ENCODE measurements around the gene LEF1. TPM values are rescaled to one million over a fixed set of nuclear protein-coding genes. Genes with fewer than 3 reads are reported as not detected.

The LEF1 gene
- total and polyA plus RNA-seq, 2 of the 8 experiments (the other 6 are each of a cell fraction or from before 2014, with no cell fraction given) = 2.6 to 5.2 TPM

- TF ChIP-seq KDM5A (IDR thresholded peaks at IDR 0.05; ENCODE audit: low read length) (no peak), POLR2A (IDR thresholded peaks at IDR 0.05; ENCODE audit: control extremely low read depth in 1 of 2, low read depth in 2 of 2, low read length in 2 of 2) (no peak), ATF3 (IDR thresholded peaks at IDR 0.05; ENCODE audit: insufficient read depth, low read depth, low read length) (no peak), GABPA (IDR thresholded peaks at IDR 0.05; ENCODE audit: borderline replicate concordance, insufficient read depth, low read length) (no peak), EGR1 (IDR thresholded peaks at IDR 0.05; ENCODE audit: borderline replicate concordance, low read depth, low read length) (no peak), CEBPB (IDR thresholded peaks at IDR 0.05; ENCODE audit: low read depth, low read length) (no peak), SIRT6 (IDR thresholded peaks at IDR 0.05; ENCODE audit: low read length) (no peak), GTF2F1 (IDR thresholded peaks at IDR 0.05; ENCODE audit: borderline replicate concordance, low read depth, low read length) (no peak), RXRA (IDR thresholded peaks at IDR 0.05; ENCODE audit: insufficient read depth, low read depth, low read length) (no peak), POU5F1 (IDR thresholded peaks at IDR 0.05; ENCODE audit: low read depth, low read length) (no peak), PHF8 (conservative IDR thresholded peaks at IDR 0.05; ENCODE audit: low read depth, low read length) (no peak), TAF7 (optimal IDR thresholded peaks at IDR 0.05; ENCODE audit: borderline replicate concordance, low read depth, low read length) (no peak), MAFK (IDR thresholded peaks at IDR 0.05; ENCODE audit: low read depth, low read length) (no peak), RBBP5 (IDR thresholded peaks at IDR 0.05; ENCODE audit: borderline replicate concordance, low read depth, low read length) (no peak; the same call in 1 of the 2 replicates), RFX5 (IDR thresholded peaks at IDR 0.05; ENCODE audit: borderline replicate concordance, low read depth, low read length) (no peak), SP1 (IDR thresholded peaks at IDR 0.05; ENCODE audit: low read depth, low read length) (no peak), HDAC6 (IDR thresholded peaks at IDR 0.05; ENCODE audit: low read depth, low read length) (no peak), E2F6 (IDR thresholded peaks at IDR 0.05) (peak; percentile 51; the same call in 1 of the 2 replicates), NANOG (IDR thresholded peaks at IDR 0.05; ENCODE audit: insufficient read depth, low read depth, low read length, poor library complexity, severe bottlenecking) (no peak), CTBP2 (IDR thresholded peaks at IDR 0.05; ENCODE audit: borderline replicate concordance, insufficient read depth, insufficient read length, low read length) (no peak), TCF12 (IDR thresholded peaks at IDR 0.05; ENCODE audit: low read depth, low read length) (no peak), CBX8 (IDR thresholded peaks at IDR 0.05; ENCODE audit: borderline replicate concordance, low read depth, low read length) (no peak; the same call in 1 of the 2 replicates)
- TF ChIP-seq, protein P1, sequence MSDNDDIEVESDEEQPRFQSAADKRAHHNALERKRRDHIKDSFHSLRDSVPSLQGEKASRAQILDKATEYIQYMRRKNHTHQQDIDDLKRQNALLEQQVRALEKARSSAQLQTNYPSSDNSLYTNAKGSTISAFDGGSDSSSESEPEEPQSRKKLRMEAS (IDR thresholded peaks at IDR 0.05) = peak; percentile 83
Observed at GRCh38 chr4:108168671-108169523, at the start of gene LEF1 (continued).

Data from H1 (cell line).